Prostate gland (tissue), 2 donors: Measurements from ENCODE around the gene HOXA5.

Experiments
- POLR2A ChIP-seq: fragments of 450-650 bp; IDR thresholded peaks from one replicate; pipeline ENCODE4 v1.6.1; 2016; ENCODE audit warnings: antibody characterized with exemption, mild to moderate bottlenecking
- TF ChIP-seq, protein P1 (sequence below), 4 experiments: fragments of 200-600 bp in 2 of 4; fragments of 450-650 bp in 2 of 4; sonication (generic) in 2 of 4; IDR thresholded peaks; 1 replicate in 3 of 4; 2 replicates in 1 of 4; pipeline ENCODE4 v1.5.1; 2016 to 2019; ENCODE audit warnings: antibody characterized with exemption in 4 of 4, mild to moderate bottlenecking in 2 of 4, moderate library complexity in 2 of 4

DNA sequence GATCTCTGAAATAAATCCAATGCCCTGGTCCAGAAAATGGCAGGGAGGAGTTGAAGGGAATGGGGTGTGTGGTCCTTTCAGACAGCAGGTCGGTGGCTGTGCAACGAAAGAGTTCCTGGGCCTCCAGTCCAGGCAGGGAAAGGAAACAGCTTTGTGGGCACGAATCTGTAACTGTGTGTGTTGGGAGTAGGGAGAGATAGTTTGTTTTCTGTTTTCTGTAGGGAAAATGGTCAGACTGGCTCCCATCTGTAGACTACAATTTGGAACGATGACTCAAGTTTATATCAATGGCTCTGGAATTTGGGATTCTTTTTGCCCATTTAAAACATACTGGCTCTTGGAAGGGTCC is 24.4 kb upstream of the HOXA5 start:
- TF ChIP-seq, protein P1, sequence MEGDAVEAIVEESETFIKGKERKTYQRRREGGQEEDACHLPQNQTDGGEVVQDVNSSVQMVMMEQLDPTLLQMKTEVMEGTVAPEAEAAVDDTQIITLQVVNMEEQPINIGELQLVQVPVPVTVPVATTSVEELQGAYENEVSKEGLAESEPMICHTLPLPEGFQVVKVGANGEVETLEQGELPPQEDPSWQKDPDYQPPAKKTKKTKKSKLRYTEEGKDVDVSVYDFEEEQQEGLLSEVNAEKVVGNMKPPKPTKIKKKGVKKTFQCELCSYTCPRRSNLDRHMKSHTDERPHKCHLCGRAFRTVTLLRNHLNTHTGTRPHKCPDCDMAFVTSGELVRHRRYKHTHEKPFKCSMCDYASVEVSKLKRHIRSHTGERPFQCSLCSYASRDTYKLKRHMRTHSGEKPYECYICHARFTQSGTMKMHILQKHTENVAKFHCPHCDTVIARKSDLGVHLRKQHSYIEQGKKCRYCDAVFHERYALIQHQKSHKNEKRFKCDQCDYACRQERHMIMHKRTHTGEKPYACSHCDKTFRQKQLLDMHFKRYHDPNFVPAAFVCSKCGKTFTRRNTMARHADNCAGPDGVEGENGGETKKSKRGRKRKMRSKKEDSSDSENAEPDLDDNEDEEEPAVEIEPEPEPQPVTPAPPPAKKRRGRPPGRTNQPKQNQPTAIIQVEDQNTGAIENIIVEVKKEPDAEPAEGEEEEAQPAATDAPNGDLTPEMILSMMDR (IDR thresholded peaks at IDR 0.05) = no peak
- no peak for TF ChIP-seq POLR2A
